ENCODE measurements around the gene PILRB. TPM values are rescaled to one million over a fixed set of nuclear protein-coding genes. Genes with fewer than 3 reads are reported as not detected.
A peak's percentile ranks its signal among the peaks of the same experiment; 100 is the strongest.

Gene PILRB
- total and polyA plus RNA-seq, 2 donors from 2014 or later, result 45.0 to 76.4 TPM

GRCh38 chr7:100402241-100402640 is 44.3 kb downstream of the PILRB start:
- no peaks in the 10 kb centered on the region for H3K9me3 ChIP-seq (ENCODE audit: control insufficient read depth in 2 of 3, insufficient read depth in 1 of 3, low read length in 3 of 3)
- intact Hi-C loops (cut with DNase I), result no loop called here
- no peaks in the 10 kb centered on the region for H3K27me3 ChIP-seq (ENCODE audit: control insufficient read depth, insufficient read depth, low read length)
- no peak overlapping the region for H3K9ac ChIP-seq (ENCODE audit: low read length in 3 of 3)
- H3K36me3 ChIP-seq (ENCODE audit: control insufficient read depth in 2 of 3, insufficient read depth in 3 of 3, low read length in 3 of 3), result no peaks in the 10 kb centered on the region
- H3K4me1 ChIP-seq (ENCODE audit: control insufficient read depth in 2 of 3, insufficient read depth in 2 of 3, low read depth in 1 of 3, low read length in 3 of 3), result no peaks in the 10 kb centered on the region
- DNase-seq (no peak), FAIRE-seq (no peak)
- TF ChIP-seq CTCF (IDR thresholded peaks at IDR 0.05; ENCODE audit: borderline replicate concordance, extremely low read depth, insufficient read depth), result no peak
- H3K27ac ChIP-seq (ENCODE audit: low read depth in 2 of 2, low read length in 2 of 2), result no peak overlapping the region
- no peak overlapping the region for H3K4me3 ChIP-seq (ENCODE audit: low read length in 3 of 3)

GRCh38 chr7:100406767-100407166 is 48.9 kb downstream of the PILRB start:
- intact Hi-C loops (cut with DNase I), result no loop called here
- Histone ChIP-seq H3K36me3 (ENCODE audit: control insufficient read depth in 2 of 3, insufficient read depth in 3 of 3, low read length in 3 of 3) (no peaks in the 10 kb centered on the region), H3K4me1 (ENCODE audit: control insufficient read depth in 2 of 3, insufficient read depth in 2 of 3, low read depth in 1 of 3, low read length in 3 of 3) (no peaks in the 10 kb centered on the region), H3K27ac (ENCODE audit: low read depth in 2 of 2, low read length in 2 of 2) (no peak overlapping the region), H3K4me3 (ENCODE audit: low read length in 3 of 3) (no peak overlapping the region), H3K27me3 (ENCODE audit: control insufficient read depth, insufficient read depth, low read length) (no peaks in the 10 kb centered on the region), H3K9ac (ENCODE audit: low read length in 3 of 3) (no peak overlapping the region), H3K9me3 (ENCODE audit: control insufficient read depth in 2 of 3, insufficient read depth in 1 of 3, low read length in 3 of 3) (no peaks in the 10 kb centered on the region)
- DNase-seq (no peak), FAIRE-seq (no peak)
- TF ChIP-seq CTCF (IDR thresholded peaks at IDR 0.05; ENCODE audit: borderline replicate concordance, extremely low read depth, insufficient read depth), result no peak

GRCh38 chr7:100407285-100408180 is 49.6 kb downstream of the PILRB start:
- peak in 3 of 5 donors; percentile 61 to 81 (median 81) for DNase-seq
- no peak for FAIRE-seq

More at GRCh38 chr7:100407285-100408180, 49.6 kb downstream of the PILRB start:
- H3K4me1 ChIP-seq (ENCODE audit: control insufficient read depth in 2 of 3, insufficient read depth in 2 of 3, low read depth in 1 of 3, low read length in 3 of 3), result no peaks in the 10 kb centered on the region
- no peak overlapping the region for H3K27ac ChIP-seq (ENCODE audit: low read depth in 2 of 2, low read length in 2 of 2)
- peak; percentile 54 for TF ChIP-seq CTCF (IDR thresholded peaks at IDR 0.05; ENCODE audit: borderline replicate concordance, extremely low read depth, insufficient read depth)
- no peaks in the 10 kb centered on the region for H3K27me3 ChIP-seq (ENCODE audit: control insufficient read depth, insufficient read depth, low read length)
- H3K36me3 ChIP-seq (ENCODE audit: control insufficient read depth in 2 of 3, insufficient read depth in 3 of 3, low read length in 3 of 3), result no peaks in the 10 kb centered on the region
- intact Hi-C loops (cut with DNase I), result no loop called here
- H3K9ac ChIP-seq (ENCODE audit: low read length in 3 of 3), result no peak overlapping the region
- H3K4me3 ChIP-seq (ENCODE audit: low read length in 3 of 3), result no peak overlapping the region
- no peaks in the 10 kb centered on the region for H3K9me3 ChIP-seq (ENCODE audit: control insufficient read depth in 2 of 3, insufficient read depth in 1 of 3, low read length in 3 of 3)

All from kidney (tissue), 14 donors.